22Rv1 (cell line): ENCODE measurements around the gene MED23.
"Not testable (repeated sequence)": the region's sequence is repeated elsewhere in the genome, so short reads cannot be mapped to it uniquely, and the experiment has no call there.

Experiments used
- H3K27ac ChIP-seq: fragments of 450-650 bp; 2 replicates; pipeline ENCODE4 v1.5.1; 2017
- CTCF ChIP-seq: fragments of 450-650 bp; IDR thresholded peaks from 2 replicates; pipeline ENCODE4 v1.5.1; 2017; ENCODE audit warnings: mild to moderate bottlenecking
- ZFX ChIP-seq: fragments of 450-650 bp; IDR thresholded peaks from 2 replicates; pipeline ENCODE4 v1.6.1; 2017; ENCODE audit warnings: antibody characterized with exemption, borderline replicate concordance

The MED23 gene

DNA sequence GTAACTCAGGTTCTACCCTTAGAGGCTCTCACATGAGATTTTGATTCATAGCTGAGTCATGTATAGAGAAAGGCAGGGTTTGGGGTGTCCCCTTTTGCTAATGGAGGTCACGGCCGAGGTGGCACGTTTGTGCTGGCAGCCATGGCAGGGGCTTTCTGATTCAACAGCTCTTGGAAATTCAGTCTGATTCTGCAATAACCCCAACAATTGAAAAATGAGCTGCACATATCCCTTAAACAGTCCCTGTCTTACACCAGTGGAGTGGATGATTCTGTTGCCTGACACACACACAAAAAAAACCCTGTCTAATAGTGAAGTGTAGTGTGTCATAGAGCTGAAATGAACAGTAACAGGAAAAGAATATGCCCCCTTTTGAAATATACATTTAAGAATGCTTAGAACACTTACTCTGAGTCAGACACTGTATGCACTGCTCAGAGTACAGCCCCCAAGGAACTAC, 95.4 kb downstream of the MED23 start:
- TF ChIP-seq ZFX (no peak), CTCF (no peak)

GRCh38 chr6:131531681-131532080, 96.4 kb downstream of the MED23 start:
- not testable (repeated sequence) for H3K27ac ChIP-seq

More for the DNA sequence above, 95.4 kb downstream of the MED23 start:
- H3K27ac ChIP-seq = no peak overlapping the region

DNA sequence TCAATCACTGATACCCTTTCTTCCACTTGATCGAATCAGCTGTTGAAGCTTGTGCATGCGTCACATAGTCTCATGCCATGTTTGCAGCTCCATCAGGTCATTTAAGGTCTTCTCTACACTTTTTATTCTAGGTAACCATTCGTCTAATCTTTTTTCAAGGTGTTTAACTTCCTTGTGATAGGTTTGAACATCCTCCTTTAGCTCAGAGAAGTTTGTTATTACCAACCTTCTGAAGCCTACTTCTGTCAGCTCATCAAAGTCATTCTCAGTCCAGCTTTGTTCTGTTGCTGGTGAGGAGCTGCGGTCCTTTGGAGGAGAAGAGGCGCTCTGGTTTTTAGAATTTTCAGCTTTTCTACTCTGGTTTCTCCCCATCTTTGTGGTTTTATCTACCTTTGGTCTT, 97.1 kb downstream of the MED23 start:
- not testable (repeated sequence) for H3K27ac ChIP-seq

GRCh38 chr6:131524695-131525336, 103.2 kb downstream of the MED23 start:
- TF ChIP-seq ZFX (no peak), CTCF (no peak)
- H3K27ac ChIP-seq = no peak overlapping the region

DNA sequence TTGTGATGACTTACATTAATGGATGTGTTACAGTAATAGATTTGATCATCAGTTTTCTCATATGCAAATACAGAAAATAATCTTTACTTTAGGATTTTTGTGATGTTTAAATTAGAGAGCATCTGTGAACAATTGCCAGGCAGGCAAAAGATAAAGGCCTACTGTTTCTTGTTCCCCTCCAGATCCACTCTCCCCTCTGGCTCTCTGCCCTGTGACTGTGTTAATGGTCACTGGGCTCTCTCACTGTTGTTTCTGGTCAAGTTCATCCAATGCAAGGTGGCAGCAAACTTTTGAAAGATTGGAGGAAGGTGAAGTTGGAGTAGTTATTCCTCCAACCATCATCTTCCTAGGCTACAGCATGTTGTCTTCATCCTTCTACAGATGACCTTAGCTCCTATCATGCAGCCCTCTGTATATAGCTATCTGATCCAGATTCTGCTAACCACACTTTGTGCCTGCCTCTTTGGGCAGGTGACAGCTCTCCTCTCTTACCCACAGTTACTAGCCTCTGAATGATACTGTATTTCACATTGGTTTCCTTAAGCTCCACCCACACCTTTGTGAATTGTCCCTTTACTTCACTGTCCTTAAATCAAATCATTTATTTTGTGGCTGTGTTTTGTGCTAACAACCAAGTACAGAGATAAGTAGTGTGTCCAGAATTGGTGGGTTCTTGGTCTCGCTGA, 103.9 kb downstream of the MED23 start:
- H3K27ac ChIP-seq = no peak overlapping the region
- TF ChIP-seq CTCF (no peak), ZFX (no peak)
